ENCODE data around the gene VAC14.

The VAC14 gene

GRCh38 chr16:70642633-70643032 is 158.3 kb downstream of the VAC14 start:
- no peak for DNase-seq (ENCODE audit: low spot score)

GRCh38 chr16:70638814-70639792 is 161.9 kb downstream of the VAC14 start:
- no peak for DNase-seq (ENCODE audit: low spot score)
